ENCODE data around the gene ZNRF1. TPM values are rescaled to one million over a fixed set of nuclear protein-coding genes. Genes with fewer than 3 reads are reported as not detected.

ZNRF1 gene
- total and polyA plus RNA-seq, 11 donors, result 12.8 to 43.3 (median 23.2) TPM

DNA sequence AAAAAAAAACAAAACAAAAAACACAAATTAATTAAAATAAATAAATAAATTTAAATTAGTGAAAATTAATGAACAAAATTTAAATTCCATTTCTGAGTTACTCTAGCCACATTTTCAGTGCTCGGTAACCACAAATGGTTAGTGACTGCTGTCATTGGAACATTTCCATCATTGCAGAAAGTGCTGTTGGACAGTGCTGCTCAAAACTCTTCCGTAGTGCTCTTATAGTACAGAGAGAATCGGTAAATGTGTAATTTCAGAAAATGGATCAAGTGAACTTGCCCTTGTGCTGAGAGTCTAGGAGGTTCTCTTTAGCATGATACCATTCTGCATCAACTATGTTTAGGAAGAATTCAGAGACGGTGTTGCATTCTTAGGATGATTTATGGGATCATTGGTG, 23.7 kb downstream of the ZNRF1 start:
- Histone ChIP-seq H3K4me1 (peaks cover 3 to 42% (median 26%) of the 10 kb centered on the region in 12 donors), H3K36me3 (no peaks in the 10 kb centered on the region), H3K9me3 (peaks cover 0 to 17% (median 7%) of the 10 kb centered on the region in 12 donors), H3K27ac (no peak overlapping the region), H3K27me3 (no peaks in the 10 kb centered on the region), H3K4me3 (no peak overlapping the region)
- TF ChIP-seq, protein P1, sequence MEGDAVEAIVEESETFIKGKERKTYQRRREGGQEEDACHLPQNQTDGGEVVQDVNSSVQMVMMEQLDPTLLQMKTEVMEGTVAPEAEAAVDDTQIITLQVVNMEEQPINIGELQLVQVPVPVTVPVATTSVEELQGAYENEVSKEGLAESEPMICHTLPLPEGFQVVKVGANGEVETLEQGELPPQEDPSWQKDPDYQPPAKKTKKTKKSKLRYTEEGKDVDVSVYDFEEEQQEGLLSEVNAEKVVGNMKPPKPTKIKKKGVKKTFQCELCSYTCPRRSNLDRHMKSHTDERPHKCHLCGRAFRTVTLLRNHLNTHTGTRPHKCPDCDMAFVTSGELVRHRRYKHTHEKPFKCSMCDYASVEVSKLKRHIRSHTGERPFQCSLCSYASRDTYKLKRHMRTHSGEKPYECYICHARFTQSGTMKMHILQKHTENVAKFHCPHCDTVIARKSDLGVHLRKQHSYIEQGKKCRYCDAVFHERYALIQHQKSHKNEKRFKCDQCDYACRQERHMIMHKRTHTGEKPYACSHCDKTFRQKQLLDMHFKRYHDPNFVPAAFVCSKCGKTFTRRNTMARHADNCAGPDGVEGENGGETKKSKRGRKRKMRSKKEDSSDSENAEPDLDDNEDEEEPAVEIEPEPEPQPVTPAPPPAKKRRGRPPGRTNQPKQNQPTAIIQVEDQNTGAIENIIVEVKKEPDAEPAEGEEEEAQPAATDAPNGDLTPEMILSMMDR (IDR thresholded peaks at IDR 0.05), result no peak
- TF ChIP-seq POLR2A (IDR thresholded peaks at IDR 0.05), result no peak
- no peak for ATAC-seq
- 92 to 96% (median 94%) methylated on average over 4 of the region's 4 CpGs for WGBS, 4 donors
- intact Hi-C loops (cut with DNase I), result no loop called here
- no peak for DNase-seq

DNA sequence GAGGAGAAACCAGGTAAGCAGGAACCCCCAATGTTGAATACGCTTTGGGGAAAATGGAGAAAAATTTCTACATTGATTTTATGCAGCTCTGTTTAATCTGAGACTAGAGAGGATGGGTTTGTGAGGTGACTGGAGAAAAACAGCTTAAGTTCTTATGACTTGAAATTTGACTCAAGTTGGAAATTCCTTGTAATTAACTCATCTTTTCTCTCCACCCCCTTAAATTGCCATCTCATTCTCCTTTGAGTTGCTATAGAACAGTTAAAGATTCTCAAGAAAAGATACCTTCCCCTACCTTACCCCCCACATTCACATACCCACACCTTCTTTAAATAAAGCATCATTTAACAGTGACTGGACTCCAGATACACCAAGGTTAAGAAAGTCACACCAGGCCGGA, 24.2 kb downstream of the ZNRF1 start:
- no peak overlapping the region for H3K27ac ChIP-seq
- H3K4me3 ChIP-seq, result no peak overlapping the region
- ATAC-seq (no peak), DNase-seq (no peak)
- intact Hi-C loops (cut with DNase I), result no loop called here
- H3K36me3 ChIP-seq, result no peaks in the 10 kb centered on the region
- peaks cover 0 to 41% (median 24%) of the 10 kb centered on the region in 12 donors for H3K4me1 ChIP-seq
- H3K9me3 ChIP-seq, result peaks cover 0 to 17% (median 7%) of the 10 kb centered on the region in 12 donors
- no peaks in the 10 kb centered on the region for H3K27me3 ChIP-seq
- WGBS, 4 donors, result 88 to 98% (median 94%) methylated on average over 2 of the region's 2 CpGs
- TF ChIP-seq, protein P1 (IDR thresholded peaks at IDR 0.05), result no peak
- no peak for TF ChIP-seq POLR2A (IDR thresholded peaks at IDR 0.05)

DNA sequence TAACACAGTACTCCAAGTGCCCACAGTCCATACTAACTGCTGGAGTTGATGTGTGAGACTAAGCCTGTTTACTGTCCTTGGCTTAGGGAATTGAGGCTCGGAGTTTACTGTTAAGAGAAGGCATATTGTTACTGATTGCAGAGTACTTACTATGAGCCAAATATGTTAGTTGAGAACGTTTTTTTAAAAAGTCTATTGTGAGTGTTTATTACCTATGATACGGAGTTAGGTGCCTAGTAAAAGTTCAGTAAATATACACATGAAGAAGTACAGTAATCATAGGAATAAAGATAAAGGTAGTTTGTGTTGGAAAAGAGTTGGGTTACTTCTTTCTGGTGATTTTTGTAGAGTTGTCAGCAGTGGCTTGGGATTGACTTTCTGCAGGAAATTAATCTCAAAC, 25.4 kb downstream of the ZNRF1 start:
- ATAC-seq (no peak), DNase-seq (no peak)
- Histone ChIP-seq H3K27me3 (no peaks in the 10 kb centered on the region), H3K4me1 (peaks cover 3 to 45% (median 22%) of the 10 kb centered on the region in 12 donors), H3K4me3 (no peak overlapping the region), H3K27ac (peak overlapping the region in 1 of 12 donors; percentile 3), H3K9me3 (peaks cover 0 to 17% (median 7%) of the 10 kb centered on the region in 12 donors), H3K36me3 (no peaks in the 10 kb centered on the region)
- intact Hi-C loops (cut with DNase I), result no loop called here
- WGBS, 4 donors, result 52 to 73% (median 66%) methylated on average over 3 of the region's 3 CpGs
- no peak for TF ChIP-seq POLR2A (IDR thresholded peaks at IDR 0.05)
- TF ChIP-seq, protein P1 (IDR thresholded peaks at IDR 0.05), result no peak

DNA sequence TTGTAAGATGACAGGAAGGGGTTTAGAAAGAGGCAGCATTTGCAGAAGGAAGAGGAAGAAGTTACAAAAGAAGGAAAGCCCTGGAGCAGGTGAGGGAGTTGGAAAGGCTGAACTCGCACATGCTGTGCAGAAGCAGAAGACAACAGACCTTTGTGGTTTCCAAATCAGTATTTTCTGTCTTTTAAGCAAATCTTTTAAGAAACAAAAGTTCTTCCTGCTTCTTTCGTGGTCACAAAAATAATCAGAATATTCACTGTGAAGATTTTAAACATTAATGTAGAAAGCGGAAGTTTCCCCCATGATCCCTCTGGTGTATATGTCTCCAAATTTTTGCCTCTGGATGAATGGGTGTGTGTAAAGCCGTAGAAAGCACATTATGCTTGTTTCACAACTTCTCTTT, 25.8 kb downstream of the ZNRF1 start:
- no peaks in the 10 kb centered on the region for H3K36me3 ChIP-seq
- TF ChIP-seq, protein P1 (IDR thresholded peaks at IDR 0.05), result no peak
- no peak for TF ChIP-seq POLR2A (IDR thresholded peaks at IDR 0.05)

More for the DNA sequence above, 25.8 kb downstream of the ZNRF1 start:
- DNase-seq (no peak), ATAC-seq (no peak)
- peak overlapping the region in 1 of 12 donors; percentile 3 for H3K27ac ChIP-seq
- no peaks in the 10 kb centered on the region for H3K27me3 ChIP-seq
- H3K9me3 ChIP-seq, result peaks cover 0 to 17% (median 7%) of the 10 kb centered on the region in 12 donors
- peaks cover 3 to 45% (median 22%) of the 10 kb centered on the region in 12 donors for H3K4me1 ChIP-seq
- intact Hi-C loops (cut with DNase I), result no loop called here
- no peak overlapping the region for H3K4me3 ChIP-seq
- 67 to 83% (median 77%) methylated on average over 4 of the region's 4 CpGs for WGBS, 4 donors

Data from heart left ventricle (tissue), 16 donors.